Suprapubic skin (tissue), 4 donors: ENCODE measurements around the gene USP10. TPM values are rescaled to one million over a fixed set of nuclear protein-coding genes. Genes with fewer than 3 reads are reported as not detected.

Experiments
- DNase-seq, 2 donors: peaks; one replicate each; pipeline ENCODE4 v3.0.0-alpha.2; 2019; ENCODE audit warnings: low spot score in 2 of 2
- H3K27ac ChIP-seq: fragments of 200-600 bp; sonication (generic); one replicate; pipeline ENCODE4 v1.5.1; 2019
- H3K27me3 ChIP-seq: fragments of 200-600 bp; sonication (generic); one replicate; pipeline ENCODE4 v1.5.1; 2019
- H3K36me3 ChIP-seq: fragments of 200-600 bp; sonication (generic); one replicate; pipeline ENCODE4 v1.5.1; 2019
- H3K4me1 ChIP-seq: fragments of 200-600 bp; sonication (generic); one replicate; pipeline ENCODE4 v1.5.1; 2019
- H3K4me3 ChIP-seq: fragments of 200-600 bp; sonication (generic); one replicate; pipeline ENCODE4 v1.5.1; 2019; ENCODE audit warnings: mild to moderate bottlenecking
- H3K9me3 ChIP-seq: fragments of 200-600 bp; sonication (generic); one replicate; pipeline ENCODE4 v1.5.1; 2019
- CTCF ChIP-seq, 2 donors: fragments of 200-600 bp in 1 of 2; fragments of 450-650 bp in 1 of 2; sonication (generic) in 1 of 2; IDR thresholded peaks; one replicate each; pipeline ENCODE4 v1.5.1; 2016 to 2019; ENCODE audit warnings: antibody characterized with exemption in 2 of 2, mild to moderate bottlenecking in 1 of 2, moderate library complexity in 1 of 2
- EP300 ChIP-seq: sonication (generic); formaldehyde crosslinking; IDR thresholded peaks from one replicate; pipeline ENCODE4 v1.6.1; 2017; ENCODE audit warnings: antibody characterized with exemption
- POLR2A ChIP-seq, 2 donors: fragments of 450-650 bp; IDR thresholded peaks; one replicate each; pipeline ENCODE4 v1.6.1; 2017; ENCODE audit warnings: antibody characterized with exemption in 2 of 2, mild to moderate bottlenecking in 2 of 2, moderate library complexity in 2 of 2
- POLR2AphosphoS5 ChIP-seq, 3 donors: sonication (generic); formaldehyde crosslinking; IDR thresholded peaks; one replicate each; pipeline ENCODE4 v1.6.1; 2017; ENCODE audit warnings: antibody characterized with exemption in 3 of 3
- WGBS: methylation state at CpG from one replicate; pipeline ENCODE4 v1.1.5; 2018; 5-methylcytosine and 5-hydroxymethylcytosine counted together
- total RNA-seq, 4 donors: library from RNA; depleted of rRNA; stranded (reverse); fragments of >200 nt; gene quantifications; one replicate each; pipeline ENCODE4 v1.1.0, GENCODE V29; 2016

USP10 gene
- total RNA-seq, 4 donors from 2014 or later, result 58.5 to 92.2 (median 69.8) TPM

GRCh38 chr16:84667600-84668309, 32.0 kb upstream of the USP10 start:
- DNase-seq, result no peak
- H3K27ac ChIP-seq, result no peak overlapping the region
- H3K36me3 ChIP-seq, result peaks cover 38% of the 10 kb centered on the region

GRCh38 chr16:84670063-84670462, 29.7 kb upstream of the USP10 start:
- WGBS, result 87% methylated on average over 8 of the region's 12 CpGs
- TF ChIP-seq POLR2AphosphoS5 (IDR thresholded peaks at IDR 0.05) (no peak), POLR2A (IDR thresholded peaks at IDR 0.05) (no peak), EP300 (no peak), CTCF (IDR thresholded peaks at IDR 0.05) (no peak)
- Histone ChIP-seq H3K4me3 (no peak overlapping the region), H3K27me3 (no peaks in the 10 kb centered on the region), H3K4me1 (no peaks in the 10 kb centered on the region), H3K36me3 (peaks cover 19% of the 10 kb centered on the region), H3K27ac (no peak overlapping the region), H3K9me3 (no peaks in the 10 kb centered on the region)
- no peak for DNase-seq

More at GRCh38 chr16:84667600-84668309, 32.0 kb upstream of the USP10 start:
- TF ChIP-seq POLR2AphosphoS5 (IDR thresholded peaks at IDR 0.05) (no peak), EP300 (no peak), CTCF (IDR thresholded peaks at IDR 0.05) (no peak), POLR2A (IDR thresholded peaks at IDR 0.05) (no peak)
- H3K9me3 ChIP-seq, result no peaks in the 10 kb centered on the region
- no peak overlapping the region for H3K4me3 ChIP-seq
- WGBS, result 84% methylated on average over 16 of the region's 16 CpGs
- no peaks in the 10 kb centered on the region for H3K4me1 ChIP-seq
- H3K27me3 ChIP-seq, result no peaks in the 10 kb centered on the region

- Histone ChIP-seq H3K27me3 (no peaks in the 10 kb centered on the region), H3K9me3 (no peaks in the 10 kb centered on the region), H3K27ac (no peak overlapping the region), H3K36me3 (peaks cover 7% of the 10 kb centered on the region), H3K4me1 (no peaks in the 10 kb centered on the region), H3K4me3 (no peak overlapping the region)
- peak; percentile 85 to 89 for DNase-seq
- 54% methylated on average over 23 of the region's 26 CpGs for WGBS
- TF ChIP-seq POLR2A (IDR thresholded peaks at IDR 0.05) (no peak), POLR2AphosphoS5 (IDR thresholded peaks at IDR 0.05) (no peak), CTCF (IDR thresholded peaks at IDR 0.05) (peak; percentile 81 to 93), EP300 (no peak)
Observed at GRCh38 chr16:84672276-84673202, 27.3 kb upstream of the USP10 start.

GRCh38 chr16:84673203-84673535, 26.6 kb upstream of the USP10 start:
- H3K36me3 ChIP-seq, result peaks cover 4% of the 10 kb centered on the region
- no peak overlapping the region for H3K4me3 ChIP-seq
- WGBS, result 75% methylated on average over 1 of the region's 3 CpGs
- H3K27me3 ChIP-seq, result no peaks in the 10 kb centered on the region
- no peak for DNase-seq
- no peak for TF ChIP-seq POLR2AphosphoS5 (IDR thresholded peaks at IDR 0.05)
- no peak for TF ChIP-seq CTCF (IDR thresholded peaks at IDR 0.05)
- TF ChIP-seq POLR2A (IDR thresholded peaks at IDR 0.05), result no peak
- no peak for TF ChIP-seq EP300
- H3K9me3 ChIP-seq, result no peaks in the 10 kb centered on the region
- H3K27ac ChIP-seq, result no peak overlapping the region
- no peaks in the 10 kb centered on the region for H3K4me1 ChIP-seq

- H3K27ac ChIP-seq, result no peak overlapping the region
- DNase-seq, result no peak
- 79% methylated on average over 3 of the region's 3 CpGs for WGBS
- no peaks in the 10 kb centered on the region for H3K9me3 ChIP-seq
- TF ChIP-seq POLR2AphosphoS5 (IDR thresholded peaks at IDR 0.05) (no peak), CTCF (IDR thresholded peaks at IDR 0.05) (no peak), EP300 (no peak), POLR2A (IDR thresholded peaks at IDR 0.05) (no peak)
- no peak overlapping the region for H3K4me3 ChIP-seq
- no peaks in the 10 kb centered on the region for H3K4me1 ChIP-seq
- peaks cover under 1% of the 10 kb centered on the region for H3K36me3 ChIP-seq
- no peaks in the 10 kb centered on the region for H3K27me3 ChIP-seq
Observed at GRCh38 chr16:84673561-84673960, 26.2 kb upstream of the USP10 start.
